Measurements from ENCODE around the gene CCT5.

The CCT5 gene

DNA sequence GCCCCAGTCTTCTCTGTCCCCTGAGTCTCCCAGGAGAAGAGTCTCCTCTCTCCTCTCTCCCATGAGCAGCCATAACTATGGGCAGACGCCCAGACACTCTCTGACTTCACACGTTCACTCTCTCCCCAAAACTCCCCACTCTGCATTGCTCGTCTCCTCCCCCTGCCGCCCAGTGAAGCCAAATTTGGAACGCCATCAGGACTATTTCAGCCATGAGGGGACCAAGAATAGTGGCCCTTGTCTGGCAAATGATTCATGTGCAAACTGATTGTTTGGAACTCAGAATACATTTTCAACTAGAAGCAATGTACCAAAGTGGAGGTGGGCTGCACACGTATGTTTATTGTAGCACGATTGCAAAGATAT lies 36.8 kb downstream of the CCT5 start (continued):
- no peak for TF ChIP-seq CREB5 (CRISPR knock-in tag; IDR thresholded peaks at IDR 0.05; ENCODE audit: low read depth)

DNA sequence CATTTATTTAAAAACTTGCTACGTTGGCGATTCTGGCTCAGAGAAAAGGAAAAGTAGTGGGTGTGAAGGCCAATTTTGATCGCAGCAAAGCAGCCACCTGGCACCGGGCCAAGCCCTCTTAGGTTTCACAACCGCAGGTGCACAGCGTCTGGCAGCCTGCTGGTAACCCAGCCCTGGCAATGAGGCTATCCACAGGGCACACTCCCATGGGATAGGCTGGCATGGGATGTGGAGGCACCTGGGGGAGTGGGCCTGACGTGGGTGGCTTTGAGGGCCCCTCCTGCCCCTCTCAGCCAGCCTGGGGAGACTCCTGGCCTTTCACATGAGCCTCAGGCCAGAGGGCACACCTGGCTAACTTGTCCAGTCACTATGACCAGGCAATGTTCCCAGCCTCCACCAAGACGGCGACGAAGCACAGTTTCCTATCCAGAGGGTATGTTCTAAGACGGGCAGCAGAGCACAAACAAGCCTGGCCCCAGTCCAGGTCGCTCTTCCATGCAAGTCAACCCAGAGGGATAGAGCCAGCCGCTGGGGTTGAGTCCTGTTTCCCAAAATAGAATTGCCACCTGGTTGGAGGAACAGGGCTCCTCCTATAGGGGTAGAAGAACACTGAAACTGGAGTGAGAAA lies 38.6 kb downstream of the CCT5 start:
- no peak for ATAC-seq
- TF ChIP-seq ZC3H10 (CRISPR knock-in tag; IDR thresholded peaks at IDR 0.05) (no peak), TCF4 (CRISPR knock-in tag; IDR thresholded peaks at IDR 0.05; ENCODE audit: borderline replicate concordance) (no peak), CREB5 (CRISPR knock-in tag; IDR thresholded peaks at IDR 0.05; ENCODE audit: low read depth) (no peak)

- TF ChIP-seq, protein P1, sequence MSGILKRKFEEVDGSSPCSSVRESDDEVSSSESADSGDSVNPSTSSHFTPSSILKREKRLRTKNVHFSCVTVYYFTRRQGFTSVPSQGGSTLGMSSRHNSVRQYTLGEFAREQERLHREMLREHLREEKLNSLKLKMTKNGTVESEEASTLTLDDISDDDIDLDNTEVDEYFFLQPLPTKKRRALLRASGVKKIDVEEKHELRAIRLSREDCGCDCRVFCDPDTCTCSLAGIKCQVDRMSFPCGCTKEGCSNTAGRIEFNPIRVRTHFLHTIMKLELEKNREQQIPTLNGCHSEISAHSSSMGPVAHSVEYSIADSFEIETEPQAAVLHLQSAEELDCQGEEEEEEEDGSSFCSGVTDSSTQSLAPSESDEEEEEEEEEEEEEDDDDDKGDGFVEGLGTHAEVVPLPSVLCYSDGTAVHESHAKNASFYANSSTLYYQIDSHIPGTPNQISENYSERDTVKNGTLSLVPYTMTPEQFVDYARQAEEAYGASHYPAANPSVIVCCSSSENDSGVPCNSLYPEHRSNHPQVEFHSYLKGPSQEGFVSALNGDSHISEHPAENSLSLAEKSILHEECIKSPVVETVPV (CRISPR knock-in tag; IDR thresholded peaks at IDR 0.05): no peak
- TF ChIP-seq ZFP30 (CRISPR knock-in tag; IDR thresholded peaks at IDR 0.05) (no peak), GLIS3 (CRISPR knock-in tag; IDR thresholded peaks at IDR 0.05) (no peak), CREB5 (CRISPR knock-in tag; IDR thresholded peaks at IDR 0.05; ENCODE audit: low read depth) (no peak), ESRRG (CRISPR knock-in tag; IDR thresholded peaks at IDR 0.05) (no peak), BACH2 (CRISPR knock-in tag; IDR thresholded peaks at IDR 0.05; ENCODE audit: borderline replicate concordance) (no peak), ZNF565 (CRISPR knock-in tag; conservative IDR thresholded peaks at IDR 0.05; ENCODE audit: low read depth) (no peak), ISL1 (CRISPR knock-in tag; IDR thresholded peaks at IDR 0.05) (no peak), ZNF70 (CRISPR knock-in tag; IDR thresholded peaks at IDR 0.05) (no peak), RARB (CRISPR knock-in tag; IDR thresholded peaks at IDR 0.05) (no peak), PATZ1 (CRISPR knock-in tag; IDR thresholded peaks at IDR 0.05; ENCODE audit: borderline replicate concordance) (no peak), ZFP3 (CRISPR knock-in tag; IDR thresholded peaks at IDR 0.05) (no peak), ARNTL (CRISPR knock-in tag; IDR thresholded peaks at IDR 0.05; ENCODE audit: borderline replicate concordance, low read depth) (no peak), SNAI2 (CRISPR knock-in tag; IDR thresholded peaks at IDR 0.05) (no peak), CSDC2 (CRISPR knock-in tag; IDR thresholded peaks at IDR 0.05) (no peak), TCF4 (CRISPR knock-in tag; IDR thresholded peaks at IDR 0.05; ENCODE audit: borderline replicate concordance) (no peak), ZNF8 (CRISPR knock-in tag; IDR thresholded peaks at IDR 0.05) (no peak)
- no peak for ATAC-seq
Observed at GRCh38 chr5:10289353-10289752, 39.3 kb downstream of the CCT5 start.

DNA sequence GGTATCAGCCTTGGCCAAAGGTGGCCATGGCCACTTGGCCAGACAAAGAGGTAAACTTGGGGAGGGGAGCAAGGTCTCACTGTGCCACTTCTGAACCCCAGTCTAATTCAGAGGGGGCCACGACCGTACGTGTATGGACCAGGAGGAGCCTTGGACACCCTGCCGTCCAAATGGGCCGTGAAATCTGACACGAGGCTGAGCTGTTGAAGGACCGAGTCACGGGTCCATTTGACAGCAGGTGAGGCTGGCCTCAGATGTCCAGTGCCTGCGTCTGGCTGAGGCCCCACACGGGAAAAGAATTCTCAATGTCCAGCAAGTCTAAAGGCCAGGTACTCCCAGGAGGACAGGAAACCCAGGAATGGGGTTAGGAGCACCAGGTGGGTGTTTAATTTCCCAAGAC lies 39.9 kb downstream of the CCT5 start:
- ATAC-seq: no peak
- TF ChIP-seq, protein P2, sequence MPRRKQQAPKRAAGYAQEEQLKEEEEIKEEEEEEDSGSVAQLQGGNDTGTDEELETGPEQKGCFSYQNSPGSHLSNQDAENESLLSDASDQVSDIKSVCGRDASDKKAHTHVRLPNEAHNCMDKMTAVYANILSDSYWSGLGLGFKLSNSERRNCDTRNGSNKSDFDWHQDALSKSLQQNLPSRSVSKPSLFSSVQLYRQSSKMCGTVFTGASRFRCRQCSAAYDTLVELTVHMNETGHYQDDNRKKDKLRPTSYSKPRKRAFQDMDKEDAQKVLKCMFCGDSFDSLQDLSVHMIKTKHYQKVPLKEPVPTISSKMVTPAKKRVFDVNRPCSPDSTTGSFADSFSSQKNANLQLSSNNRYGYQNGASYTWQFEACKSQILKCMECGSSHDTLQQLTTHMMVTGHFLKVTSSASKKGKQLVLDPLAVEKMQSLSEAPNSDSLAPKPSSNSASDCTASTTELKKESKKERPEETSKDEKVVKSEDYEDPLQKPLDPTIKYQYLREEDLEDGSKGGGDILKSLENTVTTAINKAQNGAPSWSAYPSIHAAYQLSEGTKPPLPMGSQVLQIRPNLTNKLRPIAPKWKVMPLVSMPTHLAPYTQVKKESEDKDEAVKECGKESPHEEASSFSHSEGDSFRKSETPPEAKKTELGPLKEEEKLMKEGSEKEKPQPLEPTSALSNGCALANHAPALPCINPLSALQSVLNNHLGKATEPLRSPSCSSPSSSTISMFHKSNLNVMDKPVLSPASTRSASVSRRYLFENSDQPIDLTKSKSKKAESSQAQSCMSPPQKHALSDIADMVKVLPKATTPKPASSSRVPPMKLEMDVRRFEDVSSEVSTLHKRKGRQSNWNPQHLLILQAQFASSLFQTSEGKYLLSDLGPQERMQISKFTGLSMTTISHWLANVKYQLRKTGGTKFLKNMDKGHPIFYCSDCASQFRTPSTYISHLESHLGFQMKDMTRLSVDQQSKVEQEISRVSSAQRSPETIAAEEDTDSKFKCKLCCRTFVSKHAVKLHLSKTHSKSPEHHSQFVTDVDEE (CRISPR knock-in tag; IDR thresholded peaks at IDR 0.05): no peak
- TF ChIP-seq PATZ1 (CRISPR knock-in tag; IDR thresholded peaks at IDR 0.05; ENCODE audit: borderline replicate concordance): no peak
- TF ChIP-seq CREB5 (CRISPR knock-in tag; IDR thresholded peaks at IDR 0.05; ENCODE audit: low read depth): no peak
- no peak for TF ChIP-seq GLIS3 (CRISPR knock-in tag; IDR thresholded peaks at IDR 0.05)
- no peak for TF ChIP-seq CSDC2 (CRISPR knock-in tag; IDR thresholded peaks at IDR 0.05)
- TF ChIP-seq ZFP3 (CRISPR knock-in tag; IDR thresholded peaks at IDR 0.05): no peak
- no peak for TF ChIP-seq SNAI2 (CRISPR knock-in tag; IDR thresholded peaks at IDR 0.05)
- no peak for TF ChIP-seq TCF4 (CRISPR knock-in tag; IDR thresholded peaks at IDR 0.05; ENCODE audit: borderline replicate concordance)
- no peak for TF ChIP-seq RARB (CRISPR knock-in tag; IDR thresholded peaks at IDR 0.05)
- TF ChIP-seq ISL1 (CRISPR knock-in tag; IDR thresholded peaks at IDR 0.05): no peak

All from SK-N-SH treated with all-trans-retinoic acid at 6 μM for 48 hours (cell line).